BE2C (cell line): ENCODE data around the gene IFT43.
A peak's percentile ranks its signal among the peaks of the same experiment; 100 is the strongest.

Experiments
- DNase-seq: peaks from one replicate; pipeline ENCODE4 v3.0.0-alpha.2; 2020
- H3K27me3 ChIP-seq: fragments of 250-450 bp; sonication (Bioruptor Pico); 2 replicates; pipeline ENCODE4 v1.5.1; 2020; ENCODE audit warnings: mild to moderate bottlenecking
- H3K36me3 ChIP-seq: fragments of 250-450 bp; sonication (Bioruptor Pico); 2 replicates; pipeline ENCODE4 v1.5.1; 2020; ENCODE audit warnings: mild to moderate bottlenecking
- H3K4me1 ChIP-seq: fragments of 250-450 bp; sonication (Bioruptor Pico); 2 replicates; pipeline ENCODE4 v1.5.1; 2020
- H3K4me3 ChIP-seq: 2 replicates; pipeline ENCODE4 v1.5.1; 2011; ENCODE audit warnings: low read depth, low read length
- H3K9me3 ChIP-seq: fragments of 250-450 bp; sonication (Bioruptor Pico); 2 replicates; pipeline ENCODE4 v1.5.1; 2020
- TF ChIP-seq, protein P1 (sequence below): IDR thresholded peaks from 2 replicates; pipeline ENCODE4 v1.5.1; 2012; ENCODE audit warnings: mild to moderate bottlenecking, low read depth, low read length

Gene IFT43

DNA sequence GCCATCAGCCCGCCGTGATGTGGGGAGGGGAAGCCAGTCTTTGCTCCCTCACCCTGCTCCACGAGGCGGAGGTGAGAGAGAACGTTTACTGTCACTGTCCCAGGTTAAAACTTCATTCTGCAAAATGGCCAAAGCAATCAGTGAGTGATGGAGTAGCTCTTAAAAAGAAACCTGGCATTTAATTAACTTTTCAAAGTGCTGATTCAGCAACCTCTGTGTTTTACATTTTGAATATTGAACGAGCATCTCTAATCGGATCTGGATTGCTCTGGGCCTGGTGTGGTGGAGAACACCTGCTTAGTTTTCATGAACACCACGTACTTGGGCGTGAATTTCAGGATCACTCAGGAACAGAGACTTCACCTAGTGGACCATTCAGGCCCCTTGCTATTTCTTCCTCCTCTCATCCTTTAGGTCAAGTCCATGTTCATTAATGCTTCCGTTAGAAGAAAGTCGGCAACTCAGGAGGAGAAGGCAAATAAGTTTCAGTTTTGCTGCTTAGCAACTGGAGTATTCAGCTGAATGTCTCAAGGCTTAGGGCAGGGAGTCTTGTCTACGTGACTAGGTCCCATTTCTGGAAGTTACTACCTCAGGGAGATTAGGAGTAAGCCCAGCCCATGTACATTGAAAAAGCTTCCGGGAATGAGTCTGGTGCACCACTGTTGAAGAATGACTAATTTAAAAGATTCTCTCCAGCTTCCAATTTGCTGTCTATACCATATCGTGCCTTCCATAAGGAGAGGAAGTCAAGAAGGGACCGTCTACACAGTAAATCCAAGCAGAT lies 68.2 kb downstream of the IFT43 start:
- no peaks in the 10 kb centered on the region for H3K27me3 ChIP-seq
- TF ChIP-seq, protein P1, sequence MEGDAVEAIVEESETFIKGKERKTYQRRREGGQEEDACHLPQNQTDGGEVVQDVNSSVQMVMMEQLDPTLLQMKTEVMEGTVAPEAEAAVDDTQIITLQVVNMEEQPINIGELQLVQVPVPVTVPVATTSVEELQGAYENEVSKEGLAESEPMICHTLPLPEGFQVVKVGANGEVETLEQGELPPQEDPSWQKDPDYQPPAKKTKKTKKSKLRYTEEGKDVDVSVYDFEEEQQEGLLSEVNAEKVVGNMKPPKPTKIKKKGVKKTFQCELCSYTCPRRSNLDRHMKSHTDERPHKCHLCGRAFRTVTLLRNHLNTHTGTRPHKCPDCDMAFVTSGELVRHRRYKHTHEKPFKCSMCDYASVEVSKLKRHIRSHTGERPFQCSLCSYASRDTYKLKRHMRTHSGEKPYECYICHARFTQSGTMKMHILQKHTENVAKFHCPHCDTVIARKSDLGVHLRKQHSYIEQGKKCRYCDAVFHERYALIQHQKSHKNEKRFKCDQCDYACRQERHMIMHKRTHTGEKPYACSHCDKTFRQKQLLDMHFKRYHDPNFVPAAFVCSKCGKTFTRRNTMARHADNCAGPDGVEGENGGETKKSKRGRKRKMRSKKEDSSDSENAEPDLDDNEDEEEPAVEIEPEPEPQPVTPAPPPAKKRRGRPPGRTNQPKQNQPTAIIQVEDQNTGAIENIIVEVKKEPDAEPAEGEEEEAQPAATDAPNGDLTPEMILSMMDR: no peak
- DNase-seq: no peak
- H3K4me1 ChIP-seq: peaks cover 8% of the 10 kb centered on the region; the same call in 1 of the 2 replicates
- H3K36me3 ChIP-seq: no peaks in the 10 kb centered on the region
- H3K4me3 ChIP-seq: no peak overlapping the region
- no peaks in the 10 kb centered on the region for H3K9me3 ChIP-seq

DNA sequence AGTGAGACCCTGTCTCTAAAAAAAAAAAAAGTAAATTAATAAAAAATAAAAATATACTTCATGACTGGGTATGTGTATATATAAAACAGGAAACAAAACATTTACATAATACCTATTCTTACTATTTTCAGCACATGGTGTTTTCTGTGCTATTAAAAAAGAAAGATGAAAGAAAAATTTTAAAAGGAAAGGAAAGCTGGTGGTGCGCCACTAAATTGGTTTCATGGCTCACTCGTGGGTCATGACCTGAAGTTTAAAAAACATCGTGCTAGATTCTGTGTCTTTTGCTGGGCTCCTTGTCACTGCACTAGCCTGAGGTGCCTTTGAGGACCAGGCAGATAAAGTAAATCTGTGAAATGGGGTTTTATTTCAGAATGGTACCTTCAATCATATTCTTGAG lies 69.8 kb downstream of the IFT43 start:
- Histone ChIP-seq H3K4me3 (no peak overlapping the region), H3K4me1 (peaks cover 8% of the 10 kb centered on the region; the same call in 1 of the 2 replicates), H3K36me3 (no peaks in the 10 kb centered on the region), H3K9me3 (no peaks in the 10 kb centered on the region), H3K27me3 (no peaks in the 10 kb centered on the region)
- no peak for DNase-seq
- TF ChIP-seq, protein P1: no peak

DNA sequence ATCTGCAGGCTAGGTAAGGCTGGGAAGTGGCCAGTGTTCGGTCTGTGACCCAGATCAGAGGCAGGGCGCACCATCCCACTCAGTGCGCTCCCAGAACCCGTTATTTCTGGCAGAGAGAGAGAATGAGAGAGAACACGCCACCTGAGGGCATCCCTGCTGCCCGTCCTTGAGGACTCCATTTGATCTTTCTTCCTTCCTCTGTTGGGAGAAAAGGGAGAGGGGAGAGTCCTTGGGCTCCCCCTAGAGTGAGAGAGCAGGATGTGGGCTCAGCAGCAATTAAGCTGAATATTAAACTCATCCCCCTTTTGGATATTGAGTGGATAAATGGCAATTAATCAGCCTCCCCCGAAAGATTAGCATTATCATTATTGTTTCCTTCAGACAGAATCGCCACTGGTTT lies 70.6 kb downstream of the IFT43 start:
- no peaks in the 10 kb centered on the region for H3K9me3 ChIP-seq
- no peaks in the 10 kb centered on the region for H3K36me3 ChIP-seq
- no peak for DNase-seq
- H3K4me3 ChIP-seq: no peak overlapping the region
- no peaks in the 10 kb centered on the region for H3K27me3 ChIP-seq
- peaks cover 8% of the 10 kb centered on the region; the same call in 1 of the 2 replicates for H3K4me1 ChIP-seq
- TF ChIP-seq, protein P1: peak; percentile 57

DNA sequence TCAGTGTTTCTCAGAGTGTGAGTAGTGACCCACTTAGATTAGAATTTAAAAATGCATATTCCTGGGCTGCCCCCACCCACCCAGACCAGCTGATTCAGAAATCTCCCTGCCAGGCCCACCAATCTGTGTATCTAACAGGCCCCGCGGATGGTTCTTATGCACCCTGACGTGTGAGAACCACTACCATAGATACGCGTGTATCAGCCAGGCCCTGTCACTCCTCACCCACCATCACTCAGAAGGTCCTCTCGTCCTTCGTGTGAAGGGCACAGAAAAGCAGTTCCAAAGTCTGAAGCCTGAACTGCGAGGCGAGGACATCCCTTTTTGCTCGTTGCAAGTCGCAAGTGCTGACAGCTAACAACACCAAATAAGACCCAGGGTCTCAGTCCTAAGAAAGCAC lies 72.4 kb downstream of the IFT43 start:
- TF ChIP-seq, protein P1: no peak
- no peak for DNase-seq

DNA sequence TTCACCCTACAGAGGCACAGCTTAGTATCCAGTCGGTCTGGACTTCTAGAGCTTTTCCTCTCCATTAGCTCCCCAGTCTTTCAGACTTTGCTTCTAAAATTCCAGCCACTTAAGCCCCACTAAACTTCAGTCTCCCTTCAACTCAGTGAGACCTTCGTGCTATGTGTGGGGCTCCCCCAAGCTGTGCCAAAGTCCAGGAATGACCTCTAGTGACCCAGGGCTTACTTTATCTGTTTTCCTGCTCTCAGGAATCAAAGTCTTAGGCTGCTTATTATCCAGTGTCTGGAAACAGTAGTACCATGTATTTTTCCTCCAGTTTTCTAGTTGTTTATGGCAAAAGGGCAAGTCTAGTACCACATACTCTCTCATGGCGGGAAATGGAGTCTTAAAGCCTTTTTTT lies 77.8 kb downstream of the IFT43 start:
- Histone ChIP-seq H3K9me3 (no peaks in the 10 kb centered on the region), H3K36me3 (no peaks in the 10 kb centered on the region), H3K4me3 (no peak overlapping the region), H3K4me1 (no peaks in the 10 kb centered on the region), H3K27me3 (no peaks in the 10 kb centered on the region)
- DNase-seq: no peak
- TF ChIP-seq, protein P1: no peak

More for the DNA sequence above, 72.4 kb downstream of the IFT43 start:
- Histone ChIP-seq H3K36me3 (no peaks in the 10 kb centered on the region), H3K27me3 (no peaks in the 10 kb centered on the region), H3K9me3 (no peaks in the 10 kb centered on the region), H3K4me3 (no peak overlapping the region), H3K4me1 (no peaks in the 10 kb centered on the region)

DNA sequence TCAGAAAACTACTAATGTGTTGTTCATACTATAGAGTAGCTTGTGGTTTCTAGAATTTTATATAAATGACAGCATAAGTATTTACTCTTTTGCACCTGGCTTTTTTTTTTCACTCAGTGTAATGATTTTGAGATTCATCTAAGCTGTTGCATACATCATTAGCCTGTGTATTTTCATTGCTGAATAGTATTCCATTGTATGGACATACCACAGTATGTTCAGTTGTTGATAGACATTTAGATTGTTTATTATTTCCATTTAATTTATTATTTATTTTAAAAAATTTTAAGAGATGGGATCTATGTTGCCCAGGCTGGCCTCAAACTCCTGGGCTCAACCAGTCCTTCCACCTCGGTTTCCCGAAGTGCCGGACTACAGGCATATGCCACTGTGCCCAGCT lies 80.0 kb downstream of the IFT43 start:
- Histone ChIP-seq H3K4me3 (no peak overlapping the region), H3K27me3 (no peaks in the 10 kb centered on the region), H3K36me3 (no peaks in the 10 kb centered on the region), H3K9me3 (no peaks in the 10 kb centered on the region), H3K4me1 (no peaks in the 10 kb centered on the region)
- DNase-seq: no peak
- TF ChIP-seq, protein P1: no peak
